Mucosa of descending colon (tissue), 3 donors: Measurements from ENCODE around the gene DENND1A. TPM values are rescaled to one million over a fixed set of nuclear protein-coding genes. Genes with fewer than 3 reads are reported as not detected.

Experiments used
- ATAC-seq: fragments of 200-7000 bp; cut with Tn5 transposase; one replicate; pipeline ENCODE4 v1.9.1; 2020; ENCODE audit warnings: mild to moderate bottlenecking, moderate library complexity
- DNase-seq, 3 donors: peaks; one replicate each; pipeline ENCODE4 v3.0.0-alpha.2; 2020
- H3K36me3 ChIP-seq: fragments of 200-600 bp; one replicate; pipeline ENCODE4 v1.8.0; 2021; ENCODE audit warnings: low read depth, mild to moderate bottlenecking
- H3K4me1 ChIP-seq: fragments of 200-600 bp; one replicate; pipeline ENCODE4 v1.8.0; 2021; ENCODE audit warnings: low read depth, mild to moderate bottlenecking
- H3K4me3 ChIP-seq: fragments of 200-600 bp; one replicate; pipeline ENCODE4 v1.8.0; 2021; ENCODE audit warnings: mild to moderate bottlenecking
- H3K9me3 ChIP-seq: fragments of 200-600 bp; one replicate; pipeline ENCODE4 v1.8.0; 2021; ENCODE audit warnings: mild to moderate bottlenecking
- intact Hi-C, 2 donors: fragments of 100-400 bp; cut with DNase I in 1 of 2; cut with micrococcal nuclease in 1 of 2; formaldehyde crosslinking; loops; one replicate each; pipeline versions ENCODE4 v1.11.0 to v1.11.1; 2022; cut with DNase I, micrococcal nuclease
- total RNA-seq, 3 donors: library from RNA; stranded (reverse); fragmentation: NEBNext Ultra II Directional in 2 of 3; extraction: Animal tissue kit (Norgen Biotek cat#: 25700) in 2 of 3; gene quantifications; one replicate each; pipeline versions ENCODE4 v1.2.1 to v1.2.4, GENCODE V29; 2021 to 2023
- TF ChIP-seq, protein P1 (sequence below): fragments of 200-600 bp; IDR thresholded peaks from one replicate; pipeline ENCODE4 v1.8.0; 2022; ENCODE audit warnings: antibody characterized with exemption, mild to moderate bottlenecking
- donor health status: DM: no; HTN: no; CAD: no; lungs with moderate emphysema.
- donor health status: DM: no; HTN: no; CAD: no.
- donor health status: DM: no; HTN: yes; CAD: no.

The DENND1A gene
- total RNA-seq, 3 donors from 2014 or later: 32.8 to 50.0 (median 35.1) TPM

DNA sequence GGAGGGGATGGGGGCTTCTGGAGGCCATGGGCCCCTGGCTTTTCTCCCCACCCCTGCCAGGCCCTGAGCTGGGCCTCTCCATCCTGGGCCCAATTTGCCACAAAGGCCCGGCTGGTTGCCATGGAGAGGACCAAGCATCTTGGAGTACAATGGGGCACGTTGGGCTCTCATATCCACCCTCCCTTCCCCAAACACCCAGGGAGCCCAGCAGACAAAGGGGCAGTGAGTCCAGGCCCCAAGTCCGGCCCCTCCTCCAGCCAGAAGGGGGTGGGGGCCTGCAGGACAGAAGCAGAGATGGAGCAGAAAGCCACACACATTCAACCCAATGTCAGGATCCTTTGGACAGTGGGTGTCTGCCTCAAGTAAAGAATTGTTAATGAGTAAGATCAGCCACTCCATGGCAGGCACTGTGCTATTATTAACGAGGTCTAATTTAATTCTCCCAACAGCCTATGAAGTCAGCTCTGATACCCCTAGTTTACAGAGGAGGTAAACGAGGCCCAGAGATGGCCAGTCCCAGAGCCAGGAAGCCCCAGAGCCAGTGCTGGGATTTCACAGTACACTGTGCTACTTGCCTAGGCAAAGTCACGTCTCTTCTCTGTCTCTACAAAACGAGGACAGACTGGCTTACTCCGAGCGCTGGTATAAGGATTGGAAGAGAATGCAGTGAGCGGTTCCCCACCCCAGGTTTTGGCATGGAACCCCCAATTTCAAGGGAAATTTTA lies 571.6 kb downstream of the DENND1A start:
- ATAC-seq: no peak
- intact Hi-C loops: no loop called here
- no peak overlapping the region for H3K4me3 ChIP-seq

DNA sequence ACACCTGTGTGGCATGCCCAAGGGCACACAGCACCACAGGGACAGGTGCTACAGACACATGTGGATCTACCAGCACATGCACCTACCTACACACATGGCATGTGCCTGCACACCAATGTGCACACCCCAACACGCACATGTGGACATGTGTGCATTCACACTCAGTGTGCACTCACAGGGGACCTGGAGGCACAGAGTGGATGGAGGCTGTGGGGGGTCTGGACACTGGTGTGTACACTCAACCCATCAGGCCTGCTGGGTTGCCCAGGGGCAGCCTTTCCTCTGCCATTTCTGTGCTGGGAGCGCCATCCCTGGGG lies 572.2 kb downstream of the DENND1A start:
- no peaks in the 10 kb centered on the region for H3K9me3 ChIP-seq
- DNase-seq (peak in 1 of 3 donors; percentile 21), ATAC-seq (no peak)
- no peak overlapping the region for H3K4me3 ChIP-seq
- TF ChIP-seq, protein P1, sequence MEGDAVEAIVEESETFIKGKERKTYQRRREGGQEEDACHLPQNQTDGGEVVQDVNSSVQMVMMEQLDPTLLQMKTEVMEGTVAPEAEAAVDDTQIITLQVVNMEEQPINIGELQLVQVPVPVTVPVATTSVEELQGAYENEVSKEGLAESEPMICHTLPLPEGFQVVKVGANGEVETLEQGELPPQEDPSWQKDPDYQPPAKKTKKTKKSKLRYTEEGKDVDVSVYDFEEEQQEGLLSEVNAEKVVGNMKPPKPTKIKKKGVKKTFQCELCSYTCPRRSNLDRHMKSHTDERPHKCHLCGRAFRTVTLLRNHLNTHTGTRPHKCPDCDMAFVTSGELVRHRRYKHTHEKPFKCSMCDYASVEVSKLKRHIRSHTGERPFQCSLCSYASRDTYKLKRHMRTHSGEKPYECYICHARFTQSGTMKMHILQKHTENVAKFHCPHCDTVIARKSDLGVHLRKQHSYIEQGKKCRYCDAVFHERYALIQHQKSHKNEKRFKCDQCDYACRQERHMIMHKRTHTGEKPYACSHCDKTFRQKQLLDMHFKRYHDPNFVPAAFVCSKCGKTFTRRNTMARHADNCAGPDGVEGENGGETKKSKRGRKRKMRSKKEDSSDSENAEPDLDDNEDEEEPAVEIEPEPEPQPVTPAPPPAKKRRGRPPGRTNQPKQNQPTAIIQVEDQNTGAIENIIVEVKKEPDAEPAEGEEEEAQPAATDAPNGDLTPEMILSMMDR: no peak
- H3K4me1 ChIP-seq: peaks cover 17% of the 10 kb centered on the region
- intact Hi-C loops: no loop called here
- no peaks in the 10 kb centered on the region for H3K36me3 ChIP-seq

More for the DNA sequence above, 571.6 kb downstream of the DENND1A start:
- no peak for DNase-seq
- H3K4me1 ChIP-seq: peaks cover 17% of the 10 kb centered on the region
- TF ChIP-seq, protein P1: no peak
- no peaks in the 10 kb centered on the region for H3K9me3 ChIP-seq
- H3K36me3 ChIP-seq: no peaks in the 10 kb centered on the region

DNA sequence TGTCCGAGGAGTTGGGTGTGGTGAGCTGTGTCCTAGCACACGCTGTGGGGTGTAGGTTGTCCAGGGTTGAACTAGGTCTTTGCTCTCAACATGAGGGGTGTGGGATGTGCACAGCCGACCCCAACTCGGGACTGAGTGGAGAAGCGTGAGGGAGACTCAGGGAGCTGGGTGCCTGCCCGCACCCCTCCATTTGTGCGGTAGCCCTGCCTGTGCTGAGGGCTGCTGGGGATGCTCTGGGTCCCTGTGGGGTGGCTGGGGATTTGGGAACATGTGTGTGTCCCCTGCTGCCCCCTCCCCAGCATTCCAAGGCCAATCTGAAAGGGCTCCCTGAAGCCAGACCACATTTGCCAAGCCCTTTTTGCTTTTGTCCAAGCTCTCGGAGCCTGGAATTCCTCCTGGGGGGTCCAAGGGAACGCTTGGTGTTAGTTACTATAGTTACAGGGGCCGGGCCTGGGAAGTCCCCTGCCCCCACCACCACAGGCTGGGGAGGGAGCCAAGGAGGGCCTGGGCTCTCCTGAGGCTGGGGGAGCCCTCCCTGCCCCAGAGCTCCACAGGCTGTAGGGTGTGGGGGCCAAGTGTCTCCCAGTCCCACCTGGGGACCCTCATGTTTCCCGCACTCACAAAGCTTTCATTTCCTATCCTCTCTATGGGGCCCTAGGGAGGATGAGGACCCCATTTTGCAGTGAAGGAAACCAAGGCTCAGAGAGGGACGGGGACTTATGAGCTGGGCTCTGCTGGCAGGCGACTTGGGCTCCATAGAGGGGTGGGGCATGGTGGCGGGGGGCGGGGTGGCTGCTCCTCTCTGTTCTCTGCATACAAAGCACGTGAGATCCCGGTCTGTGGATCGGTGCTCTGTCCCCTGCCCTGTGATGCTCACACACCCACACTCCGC lies 572.8 kb downstream of the DENND1A start:
- TF ChIP-seq, protein P1: no peak
- ATAC-seq (no peak), DNase-seq (peak in 1 of 3 donors; percentile 25)
- intact Hi-C loops: no loop called here
- no peak overlapping the region for H3K4me3 ChIP-seq
- H3K9me3 ChIP-seq: no peaks in the 10 kb centered on the region
- H3K36me3 ChIP-seq: no peaks in the 10 kb centered on the region
- H3K4me1 ChIP-seq: peaks cover 17% of the 10 kb centered on the region

DNA sequence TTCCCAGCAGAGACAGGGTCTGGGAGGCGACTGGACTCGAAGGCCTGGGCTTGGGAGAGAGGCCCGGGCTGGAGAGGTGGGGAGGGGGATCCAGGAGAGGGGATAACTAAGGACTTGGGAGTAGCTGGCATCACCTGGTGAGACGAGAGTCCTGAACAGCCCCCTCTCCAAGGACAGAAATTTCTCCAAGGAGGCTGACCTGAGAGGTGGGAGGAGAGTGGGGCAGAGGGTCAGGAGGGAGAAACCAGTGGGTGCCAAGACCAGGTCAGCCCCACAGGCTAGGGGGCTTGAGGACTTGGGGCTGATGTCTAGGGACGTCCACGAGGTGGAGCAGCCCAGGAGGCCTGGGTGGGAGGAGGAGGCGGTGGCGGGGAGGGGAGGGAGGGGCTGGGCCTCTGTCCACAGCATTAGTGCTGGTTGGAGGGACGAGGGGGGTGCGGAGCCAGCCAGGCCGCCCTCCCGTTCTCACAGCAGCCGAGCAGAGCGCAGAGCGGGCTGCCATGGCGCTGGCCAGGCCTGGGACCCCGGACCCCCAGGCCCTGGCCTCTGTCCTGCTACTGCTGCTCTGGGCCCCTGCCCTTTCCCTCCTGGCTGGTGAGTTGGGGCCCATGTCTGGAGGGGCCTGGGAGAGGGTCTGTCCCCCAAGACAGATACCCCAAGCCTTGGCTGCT lies 574.0 kb downstream of the DENND1A start, which contains the start of gene CRB2:
Gene CRB2 (plus strand): TSS at position 437 of the 671 bp plus-strand sequence. CDS start 64 bp downstream, at position 501.
- TF ChIP-seq, protein P1: no peak
- no peaks in the 10 kb centered on the region for H3K9me3 ChIP-seq
- DNase-seq: peak in 1 of 3 donors; percentile 26
- peaks cover 16% of the 10 kb centered on the region for H3K4me1 ChIP-seq
- H3K4me3 ChIP-seq: no peak within 1 kb of the TSS
- ATAC-seq: no peak
- no peaks in the 10 kb centered on the region for H3K36me3 ChIP-seq
- intact Hi-C loops: no loop called here

DNA sequence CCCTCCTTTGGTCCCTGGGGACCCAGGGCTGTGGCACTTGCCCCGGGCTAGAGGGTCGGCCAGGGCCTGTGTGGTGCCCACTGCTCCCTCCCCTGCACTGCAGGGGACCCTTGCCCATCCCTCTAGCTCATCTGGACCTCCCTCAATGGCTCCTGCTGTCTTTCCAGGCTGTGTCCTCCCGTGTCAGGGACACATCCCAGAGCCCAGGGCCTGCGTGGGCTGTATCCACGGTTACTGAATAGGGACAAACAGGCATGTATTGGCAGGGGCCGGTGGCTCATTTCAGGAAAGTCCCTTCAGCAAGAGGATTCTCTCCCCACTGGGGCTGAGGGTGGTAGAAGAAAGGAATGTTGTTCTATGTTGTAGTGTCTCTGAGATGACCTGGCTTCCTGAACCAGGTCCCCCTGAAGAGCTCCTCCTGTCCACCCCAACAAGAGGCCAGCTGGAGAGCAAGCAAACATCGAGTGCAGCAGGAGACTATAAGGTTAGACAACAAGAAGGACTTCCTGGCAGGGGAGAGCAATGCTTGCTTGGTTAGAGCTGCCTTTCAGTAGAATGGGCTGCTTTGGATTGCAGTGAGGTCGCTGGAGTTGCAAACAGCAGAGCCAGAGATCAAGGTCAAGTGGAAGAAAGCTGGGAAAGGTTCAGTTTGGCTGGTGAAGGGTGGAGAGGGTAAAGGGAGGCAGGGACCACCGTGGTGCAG lies 575.0 kb downstream of the DENND1A start:
- DNase-seq (peak in 1 of 3 donors; percentile 27), ATAC-seq (no peak)
- TF ChIP-seq, protein P1: no peak
- Histone ChIP-seq H3K36me3 (no peaks in the 10 kb centered on the region), H3K4me3 (no peak overlapping the region), H3K9me3 (no peaks in the 10 kb centered on the region), H3K4me1 (peaks cover 6% of the 10 kb centered on the region)
- intact Hi-C loops: no loop called here
